Endometrium (tissue), 2 donors: ENCODE results near the gene PMVK.

ENCODE experiments used
- FAIRE-seq: peaks from 2 replicates; lab custom pipeline; 2012; peaks lifted over from hg19 to GRCh38; lab: Jason Lieb, UNC
- donor health status: control.
- donor health status: control.

The PMVK gene

DNA sequence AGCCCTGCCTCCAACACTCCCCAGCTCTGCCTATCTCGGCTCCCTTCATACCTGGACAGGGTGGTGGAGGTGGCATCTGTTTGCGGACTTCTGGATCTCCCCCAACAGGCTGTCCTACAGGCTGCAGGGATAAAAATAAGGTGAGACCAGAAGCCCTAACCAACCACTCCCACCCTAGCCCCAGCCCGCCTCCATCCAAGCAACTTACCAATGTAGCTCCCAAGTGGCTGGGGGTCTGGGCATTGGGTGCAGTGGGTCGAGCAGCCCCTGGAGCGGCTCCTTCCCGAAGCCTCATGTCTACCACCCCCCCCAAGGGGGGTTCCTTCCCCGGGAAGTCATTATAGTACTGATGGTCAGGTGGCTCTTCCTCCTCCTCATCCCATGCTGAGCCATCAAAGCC lies 29.6 kb upstream of the PMVK start:
- no peak for FAIRE-seq

DNA sequence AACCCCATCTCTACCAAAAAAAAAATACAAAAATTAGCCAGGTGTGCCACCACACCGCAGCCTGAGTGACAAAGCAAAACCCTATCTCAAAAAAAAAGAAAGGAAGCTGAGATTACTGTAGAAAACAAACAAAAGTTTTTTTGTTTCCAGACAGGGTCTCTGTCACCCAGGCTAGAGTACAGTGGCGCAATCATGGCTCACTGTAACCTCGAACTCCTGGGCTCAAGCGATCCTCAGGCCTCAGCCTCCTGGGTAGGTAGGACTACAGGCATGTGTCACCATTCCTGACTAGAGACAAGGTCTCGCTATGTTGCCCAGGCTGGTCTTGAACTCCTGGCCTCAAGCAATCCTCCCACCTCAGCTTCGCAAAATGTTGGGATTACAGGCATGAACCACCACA lies 27.8 kb upstream of the PMVK start:
- FAIRE-seq = no peak

DNA sequence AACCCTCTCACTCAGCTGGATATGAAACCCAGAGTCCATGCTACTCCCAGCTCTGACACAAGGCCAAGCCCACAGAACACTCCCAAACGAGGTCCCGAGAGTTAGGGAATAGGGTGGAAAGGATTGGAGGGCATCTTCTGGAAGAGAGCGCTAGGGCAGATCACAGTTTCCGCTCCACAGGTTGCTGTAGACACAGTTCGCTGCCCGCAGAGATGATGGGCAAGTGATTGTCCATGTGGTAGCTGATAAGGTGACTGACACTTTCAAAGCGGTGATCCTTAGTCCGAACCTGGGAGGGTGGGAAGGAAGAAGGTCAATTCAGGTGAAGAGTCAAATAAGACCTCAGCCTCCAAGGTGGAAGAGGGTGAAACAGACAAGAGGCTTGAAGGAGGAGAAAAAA lies 27.1 kb upstream of the PMVK start:
- no peak for FAIRE-seq

DNA sequence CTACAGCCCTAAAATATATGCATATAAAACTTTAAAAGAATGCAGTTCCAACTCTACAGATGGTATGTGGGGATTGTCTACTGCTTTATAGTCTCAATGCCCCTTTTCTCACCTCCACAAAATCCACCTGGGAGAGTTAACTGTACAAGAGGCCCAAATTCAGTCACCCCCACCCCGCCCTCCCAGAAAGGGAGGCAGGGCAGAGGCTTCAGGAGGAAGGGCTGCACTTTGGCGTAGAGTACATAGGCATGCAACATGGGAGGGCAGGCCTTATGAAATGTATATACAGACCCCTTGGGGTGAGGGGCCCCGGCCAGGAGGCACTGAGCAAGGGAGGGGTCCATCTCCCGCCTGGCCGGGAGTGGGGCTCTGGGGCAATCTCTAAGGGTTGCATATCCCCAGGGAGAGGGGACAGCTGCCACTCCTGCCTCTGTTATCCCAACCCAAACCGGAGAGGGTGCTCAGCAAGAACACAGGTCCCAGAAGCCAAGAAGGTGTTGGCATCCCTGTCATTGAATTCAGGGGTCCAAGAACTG lies 26.3 kb upstream of the PMVK start:
- no peak for FAIRE-seq

DNA sequence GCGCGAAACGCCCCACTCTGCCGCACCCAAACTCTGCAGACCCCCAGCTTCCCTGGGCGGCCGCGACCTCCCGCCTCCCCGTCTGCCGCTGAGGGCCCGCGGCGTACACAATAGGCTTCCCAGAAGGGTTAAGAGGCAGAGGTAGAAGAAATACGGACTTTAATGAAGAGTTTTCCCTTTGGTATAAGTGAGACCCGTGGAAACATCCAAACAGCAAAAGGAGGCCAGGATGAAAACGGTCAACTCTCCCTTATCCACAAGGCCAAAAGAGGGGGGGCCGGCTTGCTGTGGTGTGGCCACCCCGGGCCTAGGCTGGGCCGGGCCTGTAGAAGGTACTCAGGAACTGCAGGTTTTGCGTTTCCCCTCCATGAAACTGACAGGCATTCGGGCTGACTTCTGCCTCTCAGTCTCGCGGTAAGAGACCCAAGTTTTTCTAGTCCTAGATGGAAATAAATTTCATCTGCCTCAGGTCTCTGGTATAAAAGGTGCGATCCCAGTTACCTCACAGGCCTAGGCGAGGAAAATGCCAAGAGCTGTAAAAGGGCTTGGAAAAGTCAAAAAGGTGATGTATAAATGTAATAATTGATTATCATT lies 25.7 kb upstream of the PMVK start:
- no peak for FAIRE-seq

DNA sequence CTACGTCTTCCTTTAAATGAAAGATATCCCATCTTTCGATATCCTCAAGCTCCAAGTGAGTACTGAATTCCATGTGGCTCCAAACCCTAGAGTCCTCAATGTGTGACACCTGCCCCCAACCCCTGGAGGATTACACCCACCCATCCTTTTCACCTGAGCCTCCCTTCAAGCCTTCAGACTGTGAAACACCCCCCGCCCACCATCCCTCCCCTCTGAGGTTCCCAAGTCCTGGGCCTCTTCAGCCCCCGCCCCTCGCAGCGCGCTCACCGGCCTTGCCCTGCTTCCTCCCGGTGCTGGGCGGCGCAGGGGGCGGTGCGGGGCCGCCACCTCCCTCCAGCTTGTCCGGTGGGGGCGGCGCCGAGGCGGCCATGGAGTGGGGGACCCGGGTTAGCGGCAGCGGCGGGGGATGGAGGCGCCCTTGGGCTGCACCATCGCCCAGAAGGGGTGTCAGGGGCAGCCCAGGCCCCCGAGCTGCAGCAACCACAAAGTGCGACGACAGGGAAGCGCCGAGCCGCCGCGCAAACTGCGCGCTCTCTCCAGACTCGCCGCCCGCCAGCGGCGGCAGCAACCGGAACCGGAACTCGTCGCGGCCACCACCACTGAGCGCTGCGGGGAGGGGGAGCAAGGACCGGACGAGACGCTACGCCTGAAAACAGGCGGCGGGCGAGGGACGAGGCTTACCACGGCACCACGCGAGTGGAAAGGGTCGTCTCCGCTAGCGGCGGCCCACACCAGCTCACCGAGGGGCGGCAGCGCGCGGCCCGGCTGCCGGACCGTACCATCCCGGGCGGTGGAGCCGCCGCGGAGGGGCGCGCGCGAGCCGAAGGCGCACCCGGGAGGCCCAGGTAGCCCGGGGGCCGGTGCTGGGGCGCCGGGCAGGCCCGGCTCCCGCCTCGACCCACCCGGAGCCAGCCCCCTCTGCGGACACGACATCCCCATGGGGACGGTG lies 25.0 kb upstream of the PMVK start, which contains the start of gene PYGO2:
Gene PYGO2, minus strand, starts transcription at position 576 of the 949 bp plus-strand sequence. Its CDS starts 206 bp downstream, at position 370.
- no peak for FAIRE-seq

DNA sequence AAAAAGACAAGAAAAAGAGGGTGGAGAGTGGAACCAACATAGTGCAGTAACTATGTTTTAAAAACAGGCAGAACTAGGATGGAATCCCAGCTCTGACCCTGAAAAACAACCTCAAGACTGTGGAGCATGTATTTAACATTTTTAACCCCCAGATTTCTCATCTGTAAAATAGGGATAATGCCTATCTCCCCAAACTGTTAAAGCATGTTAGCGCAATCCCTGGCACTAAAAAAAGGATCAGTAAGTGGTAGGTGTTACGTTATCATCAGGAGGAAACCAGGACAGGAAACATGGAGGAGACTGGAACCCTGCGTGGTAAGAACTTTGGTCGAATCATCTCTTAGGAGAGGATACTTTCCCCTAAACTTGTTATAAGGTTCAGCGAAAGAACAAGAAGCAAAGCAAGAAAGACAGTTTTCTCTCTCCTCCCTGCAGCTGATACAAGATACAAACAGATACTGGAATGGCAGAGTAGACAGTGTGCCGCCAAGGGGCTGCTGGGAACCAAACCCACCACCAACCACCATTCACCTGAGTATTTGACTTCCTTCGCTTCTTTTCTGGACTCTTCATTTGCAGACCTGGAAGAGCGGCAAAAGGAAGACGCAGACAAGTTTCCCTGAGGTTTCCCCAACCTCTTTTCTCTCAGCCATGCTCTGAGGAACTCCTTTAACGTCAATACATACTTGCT lies 24.1 kb upstream of the PMVK start:
- FAIRE-seq = no peak

DNA sequence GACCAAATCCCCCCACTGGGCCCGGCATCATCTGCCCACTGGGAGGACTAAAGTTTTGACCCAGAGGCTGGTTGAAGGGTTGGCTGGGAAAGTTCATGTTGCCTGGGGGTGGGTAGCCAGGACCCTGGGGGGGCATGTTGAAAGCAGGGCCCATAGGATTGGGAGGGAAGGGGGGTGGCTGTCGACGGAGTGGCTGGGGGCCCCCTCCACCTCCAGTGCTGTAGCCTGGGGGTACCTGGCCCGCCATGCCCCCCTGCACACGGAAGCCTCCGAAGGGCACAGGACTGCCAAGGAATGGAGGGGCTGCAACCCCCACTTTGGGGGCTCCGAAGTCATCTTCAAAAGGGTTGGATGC lies 22.9 kb upstream of the PMVK start:
- FAIRE-seq = no peak

DNA sequence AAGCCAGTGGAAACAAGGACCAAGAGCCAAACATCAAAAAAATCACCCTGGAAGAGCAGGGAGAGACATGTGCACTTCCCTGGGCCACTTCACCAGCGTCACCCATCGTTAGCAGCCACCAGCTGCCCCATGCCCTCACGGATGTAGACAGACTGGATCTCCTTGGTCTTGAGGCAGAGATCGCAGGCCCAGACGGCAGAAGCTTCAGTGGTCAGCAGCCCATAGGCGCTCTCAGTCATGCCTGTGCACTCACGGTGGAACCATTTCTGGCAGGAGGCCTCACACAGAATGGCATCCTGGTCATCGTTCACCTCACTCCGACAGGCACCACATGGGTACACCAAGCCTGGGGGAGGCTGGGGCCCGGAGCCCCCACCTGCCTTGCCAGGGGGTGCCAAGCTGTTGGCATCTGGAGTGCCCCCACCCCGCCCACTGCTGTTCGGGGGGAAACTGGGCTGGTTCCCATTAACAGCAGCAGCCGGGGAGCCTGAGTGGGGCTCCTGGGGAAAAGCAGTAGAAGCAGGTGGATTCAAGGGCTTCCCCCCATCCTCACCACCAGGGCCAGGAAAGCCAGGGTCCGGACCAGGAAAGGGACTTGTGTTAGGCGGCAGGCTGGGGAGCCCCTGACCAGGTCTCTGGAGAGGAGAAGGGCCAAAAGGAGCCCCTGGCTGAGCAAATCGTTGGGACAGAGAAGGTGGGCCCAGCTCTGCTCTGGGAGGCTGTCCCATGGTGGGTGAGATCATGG lies 22.3 kb upstream of the PMVK start:
- no peak for FAIRE-seq

DNA sequence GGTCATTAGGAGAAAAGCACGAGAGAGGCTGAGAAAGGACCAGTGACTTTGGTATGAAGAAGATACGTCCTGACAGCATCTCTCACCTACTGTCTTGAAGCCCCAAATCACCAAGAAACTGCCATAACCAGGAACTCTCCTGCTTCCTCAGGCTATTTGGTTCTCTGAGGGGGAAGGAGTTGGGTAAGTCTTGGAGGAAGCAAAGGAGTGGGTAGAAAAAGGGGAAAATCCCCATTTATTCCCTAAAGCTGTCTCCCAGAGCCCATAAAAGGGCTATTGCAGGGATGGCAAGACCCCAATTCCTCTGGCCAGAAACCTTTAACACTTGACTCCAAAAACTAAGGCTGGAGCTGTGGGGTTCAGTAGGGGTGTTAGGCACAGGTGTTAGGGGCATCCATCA lies 21.5 kb upstream of the PMVK start:
- no peak for FAIRE-seq

DNA sequence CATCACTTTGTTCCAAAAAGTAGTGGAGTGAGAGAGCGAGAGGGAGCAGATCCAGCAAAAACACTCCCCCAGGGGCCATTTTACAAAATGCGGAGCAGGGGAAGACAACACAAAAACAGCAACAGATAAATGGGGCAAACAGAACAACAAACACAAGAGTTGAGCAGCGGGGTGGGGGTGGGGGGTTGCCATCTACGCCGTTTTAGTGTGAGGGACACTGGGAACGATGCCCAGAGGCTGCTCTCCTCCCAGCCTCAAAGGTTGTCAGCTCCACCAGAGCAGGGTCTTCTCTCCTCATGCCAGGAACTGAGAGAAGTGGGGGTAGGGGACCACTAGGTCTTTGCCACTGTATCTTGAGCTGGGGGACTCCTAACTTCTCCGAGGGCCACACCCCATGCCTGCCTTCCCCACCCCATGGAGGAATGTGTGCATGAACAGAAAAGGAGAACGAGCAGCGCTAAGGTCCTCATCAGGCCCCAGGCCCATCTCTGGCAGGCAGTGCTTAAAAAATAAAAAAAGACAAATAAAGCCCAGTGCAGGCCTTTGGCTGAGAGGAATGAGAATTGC lies 20.7 kb upstream of the PMVK start:
- FAIRE-seq = no peak

DNA sequence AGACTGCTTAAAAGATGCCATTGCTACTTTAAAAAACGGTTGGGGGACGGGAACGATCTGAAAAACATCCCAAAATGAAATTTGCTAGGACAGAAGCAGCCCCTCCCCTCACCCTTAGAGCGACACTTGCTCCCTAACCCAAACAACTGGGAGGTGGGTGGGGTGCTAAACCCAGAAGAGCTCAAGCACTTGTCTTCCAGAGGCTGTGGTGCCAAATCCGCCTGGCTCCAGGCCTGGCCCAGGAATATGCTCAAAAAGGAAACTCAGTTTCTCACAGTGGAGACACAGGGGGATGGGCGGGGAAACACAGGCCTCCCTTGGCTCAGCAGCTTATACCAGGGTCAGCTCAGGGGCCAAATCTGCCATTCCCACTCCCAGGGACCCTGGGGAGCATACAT lies 20.0 kb upstream of the PMVK start:
- FAIRE-seq = no peak

DNA sequence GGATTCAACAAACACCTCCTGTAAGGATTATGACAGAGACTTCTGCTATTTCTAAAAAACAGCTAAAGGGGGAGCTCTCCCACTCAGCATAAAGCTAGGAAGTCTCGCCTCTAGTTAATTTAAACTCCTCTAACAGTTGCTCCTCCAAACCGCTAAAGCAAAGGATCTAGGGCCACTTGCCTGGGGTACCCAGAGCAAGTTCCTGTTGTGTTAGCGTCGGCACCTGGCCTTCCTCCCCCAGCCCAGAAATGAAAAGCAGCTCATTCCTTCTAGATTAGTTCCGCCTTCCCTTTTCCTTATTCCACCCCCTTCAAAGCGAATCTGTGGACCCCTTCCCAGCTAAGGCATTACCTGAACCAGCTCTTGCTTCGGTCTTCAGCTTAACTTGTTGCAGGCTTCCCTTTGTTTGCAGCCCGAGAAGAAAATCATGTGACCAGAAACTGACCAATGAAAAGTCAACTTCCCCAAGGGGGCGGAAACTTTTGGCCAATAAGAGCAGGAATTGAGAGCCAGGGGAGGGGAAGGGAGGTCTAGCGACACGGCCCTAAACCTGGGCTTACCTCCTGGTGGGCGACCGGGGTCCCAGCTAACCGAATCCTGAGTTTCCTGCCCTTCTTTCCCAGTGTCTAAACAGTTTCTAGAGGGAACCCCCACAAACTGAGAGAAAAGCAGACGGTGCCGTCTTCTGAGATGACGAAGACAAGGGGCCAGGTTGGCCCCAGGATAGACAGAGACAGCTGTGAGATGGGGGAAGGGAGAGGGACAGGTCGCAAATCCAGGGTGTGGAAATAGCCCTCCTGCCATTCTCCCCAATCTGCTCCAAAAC lies 19.4 kb upstream of the PMVK start, which contains the start of gene PBXIP1:
Gene PBXIP1, minus strand, starts transcription at position 382 of the 826 bp plus-strand sequence. CDS start 2,378 bp downstream, outside the sequence.
- FAIRE-seq = peak; percentile 62

DNA sequence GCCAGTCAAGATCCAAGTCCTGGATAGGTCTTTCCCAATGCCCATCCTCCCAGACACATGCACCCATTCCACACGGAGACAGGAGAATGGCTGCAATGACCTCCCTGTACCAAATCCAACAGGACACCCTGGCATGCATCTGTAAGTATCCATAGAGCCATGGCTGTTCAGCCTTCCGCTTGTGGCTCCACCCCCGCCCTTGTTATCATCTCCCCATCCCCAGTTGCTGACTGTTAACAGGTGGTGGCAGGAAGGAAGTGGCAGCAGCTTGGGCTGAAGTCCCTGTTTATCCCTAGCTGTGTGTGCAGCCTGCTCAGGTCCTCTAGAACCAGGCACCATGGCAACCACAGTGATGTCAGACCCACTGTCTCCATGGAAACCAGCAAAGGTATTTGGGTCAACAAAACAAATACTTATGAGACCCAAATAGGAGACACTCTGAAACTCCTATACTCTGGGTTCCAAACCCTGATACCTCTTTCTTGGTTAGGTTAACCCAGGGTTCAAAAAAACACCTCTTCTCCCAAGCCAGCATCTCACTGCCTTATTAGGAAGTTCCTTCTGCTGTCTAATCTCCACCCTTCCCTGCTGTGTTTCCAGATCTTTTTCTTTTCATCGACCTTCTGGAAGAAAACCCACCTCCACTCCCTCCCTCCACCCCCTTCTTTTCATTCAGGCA lies 18.7 kb upstream of the PMVK start:
- no peak for FAIRE-seq

DNA sequence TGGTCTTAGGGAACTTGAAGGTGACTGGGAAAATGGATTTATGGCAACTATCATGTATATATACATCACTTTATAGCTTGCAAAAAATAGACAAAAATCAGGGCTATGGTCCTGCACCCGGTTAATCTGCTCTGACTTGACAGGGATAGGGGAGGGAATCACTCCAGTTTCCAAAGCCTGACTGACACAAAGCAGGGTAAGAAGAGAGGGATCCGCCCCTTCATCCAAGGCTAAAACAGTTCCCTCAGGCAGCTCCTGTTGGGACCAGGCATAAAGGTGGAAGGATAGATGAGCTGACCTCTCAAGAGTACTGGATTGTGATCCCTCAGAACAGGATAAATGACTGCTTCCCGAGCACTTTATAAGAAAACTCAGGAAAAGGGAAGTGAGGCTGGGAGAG lies 18.0 kb upstream of the PMVK start:
- FAIRE-seq = no peak

DNA sequence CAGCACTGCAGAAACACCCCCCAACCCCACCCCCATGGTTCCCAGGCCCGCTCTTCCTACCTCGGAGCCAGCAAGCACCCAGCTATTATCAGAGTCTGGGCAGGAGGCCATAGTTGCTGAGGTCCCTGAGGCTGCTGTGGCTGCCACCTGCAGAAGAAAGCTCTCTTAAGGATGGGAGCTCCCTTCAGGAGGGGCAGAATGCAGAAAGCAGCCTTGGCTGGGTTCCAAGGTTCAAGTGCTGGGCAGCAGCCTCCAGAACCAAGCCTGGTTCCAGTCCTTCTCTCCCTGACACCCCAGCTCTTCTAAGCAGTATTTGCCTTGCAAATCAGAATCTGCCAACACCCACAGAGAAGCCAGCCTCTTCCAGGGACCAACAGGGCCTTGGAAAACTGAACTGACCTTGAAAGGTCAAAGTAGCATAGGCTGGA lies 17.1 kb upstream of the PMVK start:
- FAIRE-seq = no peak

DNA sequence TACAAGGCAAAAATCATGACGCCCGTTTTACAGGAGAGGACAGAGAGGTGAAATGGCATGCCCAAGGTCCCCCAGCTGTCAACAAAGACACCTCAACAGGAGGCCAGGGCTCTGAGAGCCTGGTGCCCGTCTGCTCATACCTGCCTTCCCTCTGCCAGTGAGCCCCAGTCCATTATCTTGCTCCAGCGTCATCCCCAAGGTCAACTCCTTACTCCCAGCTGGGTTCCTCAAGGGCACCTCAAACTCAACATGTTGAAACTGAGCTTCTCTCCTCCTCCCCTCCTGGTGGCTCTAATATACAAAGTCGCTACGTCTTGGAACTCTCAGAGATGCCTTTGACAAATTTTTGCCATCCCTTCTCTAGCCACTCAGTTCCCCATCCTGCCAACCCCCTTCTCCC lies 16.1 kb upstream of the PMVK start:
- no peak for FAIRE-seq

DNA sequence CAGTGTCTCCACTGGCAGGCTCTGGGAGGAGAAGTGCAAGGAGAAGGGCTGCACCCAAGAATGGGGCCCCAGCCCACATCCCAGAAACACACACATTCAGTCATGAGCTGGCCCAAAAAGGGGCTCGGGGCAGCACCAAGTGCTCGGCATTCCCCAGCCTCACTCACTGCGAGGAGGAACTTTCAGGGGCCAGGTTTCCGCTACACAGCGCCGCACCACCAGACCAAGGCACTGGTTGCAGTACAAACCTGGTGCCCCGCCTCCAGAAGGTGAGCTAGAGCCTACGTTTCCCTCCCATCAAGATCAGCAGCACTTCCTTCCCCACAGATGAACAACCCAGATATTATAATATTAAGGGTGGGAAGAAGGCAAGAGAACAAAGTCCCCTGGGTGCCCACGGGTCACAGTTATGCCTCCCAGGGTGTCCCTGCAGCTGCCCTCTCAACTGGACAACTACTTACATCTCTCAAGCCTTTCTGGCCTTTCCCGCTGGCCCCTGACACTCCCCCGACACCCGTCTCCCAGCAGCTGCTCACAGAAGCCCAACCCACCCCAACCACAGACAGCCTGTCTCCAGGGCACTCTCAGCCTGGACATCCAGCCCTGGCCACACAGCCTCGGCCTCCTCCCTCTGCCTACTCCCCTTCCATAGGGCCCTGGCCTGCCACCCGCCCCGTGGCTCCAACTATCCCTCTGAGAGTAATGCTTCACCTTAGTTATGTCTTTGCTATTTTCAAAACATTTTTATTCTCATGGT lies 15.6 kb upstream of the PMVK start:
- FAIRE-seq = no peak

DNA sequence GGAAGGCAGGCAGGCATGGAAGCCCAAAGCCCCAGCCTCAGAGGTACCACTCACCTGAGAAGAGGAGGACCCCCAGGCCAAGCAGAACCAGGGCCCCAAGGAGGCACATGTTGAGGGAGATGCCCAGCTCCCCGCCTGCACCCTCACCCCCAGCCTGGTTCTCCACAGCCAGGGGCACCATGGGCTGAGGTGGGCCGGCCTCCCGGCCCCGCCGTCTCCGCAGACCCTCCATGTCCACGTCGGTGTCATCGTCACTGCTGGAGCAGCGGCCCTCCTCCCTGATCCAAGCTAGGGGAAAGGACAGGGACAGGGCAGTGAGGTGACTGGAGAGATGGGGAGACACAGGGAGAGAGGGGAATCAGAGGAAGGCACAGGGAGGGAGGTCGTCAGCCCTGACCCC lies 11.6 kb upstream of the PMVK start:
- FAIRE-seq = no peak
